HEK293 (cell line): ENCODE data around the gene ANKRD40.

Experiments
- CTCF ChIP-seq: fragments of 450-650 bp; formaldehyde crosslinking; IDR thresholded peaks from 2 replicates; pipeline ENCODE4 v1.5.1; 2016; ENCODE audit warnings: missing biosample characterization, missing genetic modification characterization
- HOXA7 ChIP-seq: sonication (generic); formaldehyde crosslinking; IDR thresholded peaks from 2 replicates; pipeline ENCODE4 v1.8.1; 2022; ENCODE audit warnings: missing genetic modification reagents, borderline replicate concordance
- REST ChIP-seq: fragments of 450-650 bp; formaldehyde crosslinking; IDR thresholded peaks from 2 replicates; pipeline ENCODE4 v1.5.1; 2016; ENCODE audit warnings: missing biosample characterization, missing genetic modification characterization
- ZNF138 ChIP-seq: fragments of 450-650 bp; formaldehyde crosslinking; IDR thresholded peaks from 2 replicates; pipeline ENCODE4 v1.5.1; 2016; ENCODE audit warnings: missing biosample characterization, missing genetic modification characterization, borderline replicate concordance
- ZNF561 ChIP-seq: fragments of 450-650 bp; IDR thresholded peaks from 2 replicates; pipeline ENCODE4 v1.5.1; 2018; ENCODE audit warnings: missing biosample characterization, missing genetic modification characterization, borderline replicate concordance
- ZNF580 ChIP-seq: fragments of 450-650 bp; formaldehyde crosslinking; IDR thresholded peaks from 2 replicates; pipeline ENCODE4 v1.5.1; 2016; ENCODE audit warnings: missing biosample characterization, missing genetic modification characterization
- ZNF596 ChIP-seq: fragments of 450-650 bp; IDR thresholded peaks from 2 replicates; pipeline ENCODE4 v1.5.0; 2018; ENCODE audit warnings: missing biosample characterization, mild to moderate bottlenecking, missing genetic modification characterization, moderate library complexity
- ZNF629 ChIP-seq: fragments of 450-650 bp; formaldehyde crosslinking; IDR thresholded peaks from 2 replicates; pipeline ENCODE4 v1.5.1; 2017; ENCODE audit warnings: missing biosample characterization, missing genetic modification characterization
- ZSCAN5A ChIP-seq: fragments of 450-650 bp; formaldehyde crosslinking; IDR thresholded peaks from 2 replicates; pipeline ENCODE4 v1.5.1; 2016; ENCODE audit warnings: missing biosample characterization, missing genetic modification characterization

GRCh38 chr17:50688245-50688644 lies 19.5 kb downstream of the ANKRD40 start:
- no peak for TF ChIP-seq ZNF580 (tag by site-specific recombination)
- TF ChIP-seq ZNF138 (tag by site-specific recombination): no peak
- TF ChIP-seq CTCF (tag by site-specific recombination): no peak
- TF ChIP-seq ZNF596 (tag by site-specific recombination): no peak
- TF ChIP-seq ZSCAN5A (tag by site-specific recombination): no peak
- TF ChIP-seq HOXA7 (CRISPR knock-in tag): no peak
- TF ChIP-seq ZNF561 (tag by site-specific recombination): no peak
- no peak for TF ChIP-seq ZNF629
- no peak for TF ChIP-seq REST (tag by site-specific recombination)
